DMS 273 treated with DMSO at 0.1 percent for 48 hours (cell line): ENCODE results near the gene MMP17.

Source experiments
- DNase-seq: peaks from one replicate; lab custom pipeline; 2025; lab: John Stamatoyannopoulos, UW

MMP17 gene

DNA sequence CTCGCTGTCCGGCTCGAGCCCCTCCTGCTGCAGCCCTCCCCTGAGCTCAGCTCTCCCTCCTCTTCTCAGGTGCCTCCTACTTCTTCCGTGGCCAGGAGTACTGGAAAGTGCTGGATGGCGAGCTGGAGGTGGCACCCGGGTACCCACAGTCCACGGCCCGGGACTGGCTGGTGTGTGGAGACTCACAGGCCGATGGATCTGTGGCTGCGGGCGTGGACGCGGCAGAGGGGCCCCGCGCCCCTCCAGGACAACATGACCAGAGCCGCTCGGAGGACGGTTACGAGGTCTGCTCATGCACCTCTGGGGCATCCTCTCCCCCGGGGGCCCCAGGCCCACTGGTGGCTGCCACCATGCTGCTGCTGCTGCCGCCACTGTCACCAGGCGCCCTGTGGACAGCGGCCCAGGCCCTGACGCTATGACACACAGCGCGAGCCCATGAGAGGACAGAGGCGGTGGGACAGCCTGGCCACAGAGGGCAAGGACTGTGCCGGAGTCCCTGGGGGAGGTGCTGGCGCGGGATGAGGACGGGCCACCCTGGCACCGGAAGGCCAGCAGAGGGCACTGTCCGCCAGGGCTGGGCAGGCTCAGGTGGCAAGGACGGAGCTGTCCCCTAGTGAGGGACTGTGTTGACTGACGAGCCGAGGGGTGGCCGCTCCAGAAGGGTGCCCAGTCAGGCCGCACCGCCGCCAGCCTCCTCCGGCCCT, 22.8 kb downstream of the MMP17 start:
- DNase-seq, result no peak

DNA sequence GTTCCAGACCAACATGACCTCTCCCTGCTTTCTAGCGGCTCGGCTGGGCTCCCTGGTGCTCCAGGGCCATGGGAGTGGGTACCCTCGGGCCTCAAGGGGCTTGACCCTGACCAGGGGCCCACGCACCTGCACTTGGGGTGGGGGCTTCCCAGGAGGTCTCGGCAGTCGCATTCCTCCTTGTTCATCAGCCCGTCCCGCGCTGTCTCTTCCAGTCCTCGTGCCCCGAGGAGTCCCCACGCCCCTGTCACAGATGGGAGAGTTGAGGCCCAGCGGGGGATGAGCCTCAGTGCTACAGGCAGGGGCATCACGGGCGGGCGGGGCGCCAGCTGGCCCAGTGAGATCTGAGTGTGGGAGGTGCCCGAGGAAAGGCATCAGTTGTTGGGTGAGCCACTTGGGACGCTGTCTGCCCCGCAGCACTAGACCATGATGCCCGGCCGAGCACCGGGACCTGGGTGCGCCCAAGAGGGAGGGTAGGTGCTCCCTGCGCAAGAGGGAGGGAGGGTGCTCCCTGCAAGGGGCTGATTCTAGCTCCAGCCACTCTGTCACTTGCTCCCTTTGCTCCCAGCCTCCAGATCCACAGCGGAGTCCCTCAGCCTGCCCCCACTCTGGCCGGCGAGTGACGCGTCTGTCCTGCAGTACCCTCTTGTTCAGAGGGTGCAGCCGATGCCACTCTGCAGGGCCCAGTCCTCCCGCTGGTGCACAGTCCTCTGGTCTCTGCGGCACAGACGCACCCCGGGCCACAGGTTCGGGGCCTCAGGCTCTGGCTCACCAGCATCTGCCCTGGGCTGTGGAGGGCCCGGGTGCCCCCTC, 23.8 kb downstream of the MMP17 start:
- DNase-seq, result no peak

DNA sequence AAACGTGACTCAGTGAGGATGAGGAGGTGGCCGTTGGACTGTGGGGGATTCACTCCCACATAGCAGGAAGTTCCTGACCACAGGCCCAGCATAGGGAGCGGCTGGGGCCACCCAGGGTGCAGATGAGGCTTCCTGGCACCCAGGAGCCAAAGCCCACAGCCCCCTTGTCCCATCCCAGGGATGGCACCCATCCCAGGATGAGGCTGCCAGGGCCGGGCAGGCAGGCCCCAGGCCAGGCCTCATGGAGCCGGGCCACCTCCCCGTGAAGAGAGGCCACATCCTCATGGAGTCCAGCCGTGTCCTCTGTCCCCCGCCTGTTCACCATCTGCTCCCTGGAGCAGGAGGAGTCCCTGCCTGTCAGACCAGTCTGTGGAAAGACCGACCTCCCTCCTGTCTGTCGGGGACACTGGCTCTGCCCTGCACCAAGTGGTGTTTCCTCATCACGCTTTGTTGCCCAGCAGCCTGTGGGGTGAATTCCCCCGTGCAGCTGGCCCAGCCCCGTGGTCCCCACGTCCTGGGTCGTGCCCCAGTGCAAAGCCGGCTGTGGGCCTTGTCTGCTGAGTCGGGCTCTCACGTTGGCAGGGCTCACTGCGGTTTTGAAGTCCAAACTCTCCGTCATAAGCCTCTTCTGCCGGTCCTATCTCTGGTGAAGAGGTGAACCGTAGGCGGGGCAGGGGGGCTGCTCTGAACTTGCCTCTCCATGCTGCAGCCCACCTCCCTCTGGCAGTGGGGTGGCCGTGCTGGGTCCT, 24.5 kb downstream of the MMP17 start:
- DNase-seq, result no peak

DNA sequence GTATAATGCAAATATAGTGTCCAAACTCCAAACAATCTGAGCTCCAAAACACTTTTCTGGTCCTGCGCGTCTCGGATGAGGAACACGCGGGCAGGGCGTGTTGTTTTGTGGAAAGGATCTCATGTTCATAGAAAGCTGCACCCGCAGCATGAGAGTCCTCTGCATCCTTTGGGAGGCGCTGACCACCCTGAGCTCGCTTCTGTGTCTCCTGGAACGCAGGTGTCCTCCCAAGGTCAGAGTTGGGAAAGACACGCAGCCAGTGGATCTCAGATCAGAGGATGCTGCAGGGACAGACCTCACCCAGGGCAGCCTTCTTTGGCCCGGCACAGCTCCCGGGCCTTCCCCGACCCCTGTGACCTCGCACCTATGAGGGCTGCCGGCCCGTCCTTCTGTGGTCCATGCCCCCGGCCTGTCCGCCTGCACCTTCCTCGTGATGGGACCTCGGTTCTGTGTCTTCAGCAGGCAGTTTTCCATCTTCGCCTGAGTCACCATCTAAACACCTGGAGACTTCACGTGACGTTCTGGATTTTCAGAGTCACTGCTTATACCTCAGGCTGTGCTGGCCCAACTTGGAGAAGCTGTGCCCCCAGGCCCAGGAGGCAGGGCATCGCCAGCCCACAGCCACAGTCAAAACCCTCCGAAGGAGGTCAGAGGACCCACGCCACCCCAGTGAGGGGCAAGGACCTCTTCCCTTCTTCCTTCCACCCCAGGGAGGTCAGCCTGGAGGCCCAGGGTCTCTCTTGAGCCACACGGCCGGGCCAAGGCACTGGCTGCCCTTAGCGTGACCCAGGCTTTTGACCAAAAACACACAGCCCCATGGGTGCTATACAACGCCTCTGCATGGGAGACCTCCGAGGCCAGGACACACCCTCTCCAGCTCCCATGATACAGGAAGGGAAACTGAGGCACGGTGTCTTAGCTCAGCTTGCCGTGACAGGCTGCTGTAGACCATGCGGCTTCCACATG, 25.9 kb downstream of the MMP17 start:
- no peak for DNase-seq

DNA sequence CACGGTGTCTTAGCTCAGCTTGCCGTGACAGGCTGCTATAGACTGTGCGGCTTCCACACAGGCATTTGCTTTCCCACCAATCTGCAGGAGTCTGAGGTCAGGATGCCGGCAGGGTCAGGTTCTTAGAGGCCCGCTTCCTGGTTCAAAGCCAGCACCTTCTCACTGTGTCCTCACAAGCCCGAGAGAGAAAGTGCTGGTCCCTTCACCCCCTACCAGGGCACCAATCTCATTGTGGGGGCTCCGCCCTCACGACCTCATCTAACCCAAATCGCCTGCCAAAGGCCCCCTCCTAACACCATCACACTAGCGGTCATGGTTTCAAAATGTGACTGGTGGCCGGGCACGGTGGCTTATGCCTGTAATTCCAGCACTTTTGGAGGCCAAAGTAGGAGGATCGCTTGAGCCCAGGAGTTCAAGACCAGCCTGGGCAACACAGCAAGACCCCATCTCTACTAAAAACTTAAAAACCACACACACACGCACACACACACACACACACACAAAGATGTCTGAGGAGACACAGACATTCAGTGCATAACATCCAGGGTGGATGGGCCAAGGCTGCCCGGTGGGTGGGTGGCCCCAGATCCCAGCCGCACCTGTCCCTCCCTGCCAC, 26.8 kb downstream of the MMP17 start:
- DNase-seq, result no peak

DNA sequence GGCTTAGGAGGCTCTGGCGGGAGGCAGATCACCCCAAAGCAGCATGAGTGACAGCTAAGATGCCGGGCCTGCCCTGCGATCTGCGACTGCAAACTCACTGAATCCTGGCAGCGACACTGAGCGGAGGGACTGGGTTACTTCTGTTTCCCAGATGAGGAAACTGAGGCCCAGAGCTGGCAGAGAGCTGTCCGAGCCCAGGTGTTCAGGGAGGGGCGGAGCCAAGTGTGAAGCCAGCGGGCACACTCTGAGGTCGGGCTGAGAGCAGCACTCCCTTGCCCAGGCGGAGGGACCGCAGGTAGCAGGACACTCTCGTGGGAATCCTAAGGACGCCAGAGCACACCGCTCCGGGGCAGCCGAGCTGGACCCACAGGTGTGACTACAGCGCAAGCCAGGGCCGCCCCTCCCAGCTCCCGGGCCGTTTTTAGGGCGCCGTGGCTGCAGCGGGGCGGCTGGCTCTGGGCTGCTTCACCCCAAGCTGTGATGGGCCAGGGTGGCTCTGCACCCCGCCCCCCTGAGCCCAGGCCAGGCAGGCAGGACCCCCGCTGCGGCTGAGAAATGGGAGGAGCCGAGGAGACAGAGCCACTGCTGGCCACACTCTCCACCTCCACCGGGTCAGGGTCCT, 27.4 kb downstream of the MMP17 start:
- DNase-seq, result no peak

DNA sequence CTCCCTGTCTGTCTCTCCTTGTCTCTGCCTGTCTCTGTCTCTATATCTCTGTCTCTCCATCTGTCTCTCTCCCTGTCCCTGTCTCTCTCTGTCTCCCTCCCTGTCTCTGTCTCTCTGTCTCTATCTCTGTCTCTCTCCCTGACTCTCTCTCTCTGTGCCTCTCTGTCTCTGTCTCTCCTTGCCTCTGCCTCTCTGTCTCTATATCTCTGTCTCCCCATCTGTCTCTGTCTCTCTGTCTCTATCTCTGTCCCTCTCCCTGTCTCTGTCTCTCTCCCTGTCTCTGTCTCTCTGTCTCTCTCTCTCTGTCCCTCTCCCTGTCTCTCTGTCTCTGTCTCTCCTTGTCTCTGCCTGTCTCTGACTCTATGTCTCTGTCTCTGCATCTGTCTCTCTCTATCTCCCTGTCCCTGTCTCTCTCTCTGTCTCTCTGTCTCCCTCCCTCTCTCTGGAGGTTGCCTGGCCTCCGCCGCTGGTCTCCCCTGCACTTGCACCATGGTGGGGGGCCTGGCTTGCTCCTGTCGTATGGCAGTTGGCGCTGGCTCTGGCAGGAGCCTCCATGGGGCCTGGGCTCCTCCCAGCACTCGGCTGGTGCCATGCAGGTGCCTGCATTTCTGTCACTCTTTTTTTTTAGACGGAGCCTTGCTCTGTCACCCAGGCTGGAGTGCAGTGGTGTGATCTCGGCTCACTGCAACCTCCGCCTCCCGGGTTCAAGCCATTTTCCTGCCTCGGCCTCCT, 28.3 kb downstream of the MMP17 start:
- no peak for DNase-seq

- DNase-seq, result no peak
These were observed 30.0 kb downstream of the MMP17 start for GRCh38 chr12:131857908-131858850.

DNA sequence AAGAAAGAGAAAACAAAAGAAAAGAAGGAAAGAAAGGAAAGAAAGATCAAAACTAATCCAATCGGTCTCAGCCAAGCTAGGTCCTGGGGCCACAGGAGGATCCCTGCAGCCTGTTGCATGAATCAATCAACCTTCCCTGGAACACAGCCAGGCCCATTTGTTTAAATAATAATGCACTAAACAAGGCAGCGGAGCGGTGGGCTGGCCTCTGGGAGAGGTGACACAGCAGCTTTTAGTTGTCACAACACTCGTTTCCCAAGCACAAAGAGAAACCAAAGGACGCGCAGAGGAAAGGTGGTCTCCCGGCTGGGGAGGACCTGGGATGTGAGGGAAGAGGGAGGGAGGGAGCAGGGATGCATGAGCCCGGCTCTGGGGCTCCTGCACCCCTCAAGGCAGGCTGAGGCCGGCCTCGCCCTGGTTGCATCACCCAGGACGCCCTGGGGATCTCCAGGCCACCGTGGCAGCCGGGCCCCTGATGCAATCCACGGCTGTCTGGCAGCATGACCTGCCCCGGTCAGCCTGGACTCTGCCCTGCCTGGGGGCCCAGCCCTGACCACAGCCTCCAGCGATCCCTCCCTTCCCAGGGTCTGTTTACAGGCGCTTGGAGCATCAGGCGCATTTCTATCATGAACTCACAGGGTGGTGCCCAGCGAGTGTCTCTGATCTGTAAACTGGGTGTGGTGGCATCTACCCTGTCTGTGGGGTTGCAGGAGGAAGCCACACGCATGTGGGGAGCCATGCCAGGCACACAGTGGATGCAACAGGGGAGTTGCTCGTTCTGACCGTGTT, 32.5 kb downstream of the MMP17 start:
- no peak for DNase-seq

- no peak for DNase-seq
These were observed 33.3 kb downstream of the MMP17 start for GRCh38 chr12:131861261-131862083.

DNA sequence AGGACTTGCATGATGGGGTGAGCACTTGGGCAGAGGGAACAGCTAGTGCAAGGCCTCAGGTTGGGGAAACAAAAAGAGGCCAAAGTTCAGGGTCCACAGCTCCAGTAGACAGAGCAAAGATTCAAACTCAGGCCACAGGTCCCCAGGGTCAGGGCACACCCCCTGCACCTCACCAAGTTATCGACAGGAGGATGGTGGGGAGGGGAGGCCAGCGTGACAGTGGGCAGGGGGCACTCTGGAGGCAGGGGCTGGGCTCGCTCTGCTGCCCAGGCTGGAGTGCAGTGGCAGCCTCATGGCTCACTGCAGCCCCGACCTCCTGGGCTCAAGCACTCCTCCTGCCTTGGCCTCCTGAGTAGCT, 33.9 kb downstream of the MMP17 start:
- no peak for DNase-seq

GRCh38 chr12:131862600-131862993, 34.4 kb downstream of the MMP17 start:
- DNase-seq, result no peak

- DNase-seq, result no peak
These were observed 35.0 kb downstream of the MMP17 start for GRCh38 chr12:131862994-131863710.

GRCh38 chr12:131863711-131864396, 35.7 kb downstream of the MMP17 start:
- peak; percentile 37 for DNase-seq

- DNase-seq, result no peak
These were observed 36.3 kb downstream of the MMP17 start for GRCh38 chr12:131864469-131864868.
